ENCODE measurements around the gene PDLIM4. TPM values are rescaled to one million over a fixed set of nuclear protein-coding genes. Genes with fewer than 3 reads are reported as not detected.

PDLIM4 gene
- total RNA-seq, 8 experiments from 2014 or later = 3.8 to 68.2 (median 19.9) TPM

DNA sequence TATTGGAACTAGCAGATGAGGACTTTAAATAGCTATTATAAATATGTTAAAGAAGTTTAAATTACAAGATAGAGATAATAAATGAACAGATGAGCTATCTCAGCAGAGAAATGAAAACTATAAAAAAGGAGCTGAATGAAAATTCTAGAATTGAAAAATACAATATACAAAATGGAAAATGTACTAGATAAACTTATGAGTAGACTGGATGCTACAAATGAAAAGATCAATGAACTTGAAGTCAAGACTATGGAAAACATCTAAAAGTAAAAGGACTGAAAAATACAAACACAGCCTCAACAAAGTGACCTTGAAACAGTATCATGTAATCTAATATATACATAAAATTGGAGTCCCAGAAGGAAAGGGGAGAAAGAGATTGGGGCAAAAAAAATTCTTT is 10.7 kb upstream of the PDLIM4 start:
- H3K4me3 ChIP-seq = no peak overlapping the region
- no peak overlapping the region for H3K27ac ChIP-seq
- in situ Hi-C loops (cut with MboI; ENCODE audit: low pct_unique_long_range_greater_than_20kb in 2 of 9, low sequenced_read_pairs in 9 of 9, unreplicated experiment in 9 of 9) = no loop called here
- no peaks in the 10 kb centered on the region for H3K4me1 ChIP-seq (replicated peaks in 1 of 2)
- ATAC-seq (replicated peaks in 6 of 8) = no peak

DNA sequence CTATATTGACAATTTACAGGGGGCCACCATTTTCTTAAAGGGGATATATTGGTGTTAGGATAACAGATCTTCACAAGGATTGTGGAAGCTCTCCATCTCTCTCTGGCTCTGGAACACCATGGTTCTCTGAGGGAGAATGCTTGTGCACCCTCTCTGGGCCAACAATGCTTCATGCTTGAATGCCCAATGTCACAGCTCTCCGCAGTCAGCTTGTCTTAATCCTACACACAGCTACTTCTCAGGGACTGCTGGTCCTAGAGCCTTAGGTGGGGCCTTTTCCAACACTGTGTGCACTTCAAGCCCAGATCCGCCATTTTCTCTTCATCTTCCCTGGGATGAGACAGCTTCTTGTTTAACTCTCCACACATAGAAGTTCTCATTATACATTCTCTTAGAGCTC is 6.9 kb upstream of the PDLIM4 start:
- Histone ChIP-seq H3K4me3 (no peak overlapping the region), H3K4me1 (replicated peaks in 1 of 2) (no peaks in the 10 kb centered on the region), H3K27ac (no peak overlapping the region)
- in situ Hi-C loops (cut with MboI; ENCODE audit: low pct_unique_long_range_greater_than_20kb in 2 of 9, low sequenced_read_pairs in 9 of 9, unreplicated experiment in 9 of 9) = no loop called here
- WGBS, 10 experiments = 57 to 100% (median 88%) methylated on average over 1 to 2 of the region's 2 CpGs; no CpG with 5 or more reads in 3 of the 10 experiments
- no peak for ATAC-seq (replicated peaks in 6 of 8)

GRCh38 chr5:132251220-132251725 is 6.2 kb upstream of the PDLIM4 start:
- Histone ChIP-seq H3K4me3 (no peak overlapping the region), H3K4me1 (replicated peaks in 1 of 2) (no peaks in the 10 kb centered on the region), H3K27ac (no peak overlapping the region)
- ATAC-seq (replicated peaks in 6 of 8) = no peak
- 42 to 94% (median 79%) methylated on average over 1 to 8 of the region's 10 CpGs; no CpG with 5 or more reads in 2 of the 10 experiments for WGBS, 10 experiments
- in situ Hi-C loops (cut with MboI; ENCODE audit: low pct_unique_long_range_greater_than_20kb in 2 of 9, low sequenced_read_pairs in 9 of 9, unreplicated experiment in 9 of 9) = no loop called here

- in situ Hi-C loops (cut with MboI; ENCODE audit: low pct_unique_long_range_greater_than_20kb in 2 of 9, low sequenced_read_pairs in 9 of 9, unreplicated experiment in 9 of 9) = no loop called here
- Histone ChIP-seq H3K4me1 (replicated peaks in 1 of 2) (peaks cover 4 to 5% of the 10 kb centered on the region in 2 donors), H3K4me3 (no peak overlapping the region), H3K27ac (no peak overlapping the region)
- WGBS, 10 experiments = 100% methylated on average over 1 of the region's 4 CpGs; no CpG with 5 or more reads in 9 of the 10 experiments
- peak in 1 of 8 experiments; percentile 43 for ATAC-seq (replicated peaks in 6 of 8)
These were observed 4.5 kb upstream of the PDLIM4 start for GRCh38 chr5:132253008-132253441.

DNA sequence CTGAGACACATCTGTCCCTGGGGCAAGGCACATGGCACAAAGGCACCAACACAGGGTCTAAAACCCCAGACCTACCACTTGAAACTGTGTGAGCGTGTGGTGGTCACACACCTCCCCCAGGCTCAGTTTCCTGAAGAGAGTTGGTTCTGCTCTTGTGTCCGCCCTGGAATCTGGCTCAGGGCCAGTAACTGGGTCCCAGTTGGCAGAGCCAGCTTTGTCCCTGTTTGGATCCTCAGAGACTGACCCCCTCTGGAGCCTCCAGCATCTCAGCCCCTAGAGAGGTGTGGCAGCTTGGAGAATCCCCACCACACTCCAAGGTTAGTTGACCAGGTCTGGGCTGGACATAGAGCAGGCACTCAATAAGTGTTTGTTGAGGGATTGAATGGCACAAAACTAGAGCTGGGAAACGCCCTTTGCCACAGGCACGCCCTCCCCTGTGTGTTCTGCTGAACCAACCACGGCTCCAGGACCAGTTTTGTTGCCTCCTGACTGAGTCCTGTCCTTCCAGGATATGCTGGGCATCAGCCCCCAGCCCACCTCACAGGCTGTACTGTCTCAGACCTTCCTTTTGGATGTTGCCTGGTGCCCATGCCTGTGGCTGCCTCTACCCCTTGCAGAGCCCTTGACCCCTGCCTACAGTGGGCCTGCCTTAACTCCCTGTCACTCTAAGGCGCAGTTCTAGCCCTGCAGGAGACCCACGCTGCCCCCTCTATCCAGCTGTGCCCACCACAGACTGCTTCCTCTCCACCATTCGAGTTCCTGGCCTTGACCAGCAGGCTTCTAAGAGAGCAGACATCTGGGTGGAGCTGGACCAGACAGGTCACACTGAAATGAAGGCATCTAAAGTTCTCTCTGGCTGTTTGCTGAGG is 3.8 kb upstream of the PDLIM4 start:
- Histone ChIP-seq H3K4me1 (replicated peaks in 1 of 2) (peaks cover 11% of the 10 kb centered on the region in 2 donors), H3K4me3 (no peak overlapping the region), H3K27ac (no peak overlapping the region)
- in situ Hi-C loops (cut with MboI; ENCODE audit: low pct_unique_long_range_greater_than_20kb in 2 of 9, low sequenced_read_pairs in 9 of 9, unreplicated experiment in 9 of 9) = no loop called here
- 0 to 85% (median 69%) methylated on average over 1 to 7 of the region's 8 CpGs; no CpG with 5 or more reads in 4 of the 10 experiments for WGBS, 10 experiments
- ATAC-seq (replicated peaks in 6 of 8) = no peak

DNA sequence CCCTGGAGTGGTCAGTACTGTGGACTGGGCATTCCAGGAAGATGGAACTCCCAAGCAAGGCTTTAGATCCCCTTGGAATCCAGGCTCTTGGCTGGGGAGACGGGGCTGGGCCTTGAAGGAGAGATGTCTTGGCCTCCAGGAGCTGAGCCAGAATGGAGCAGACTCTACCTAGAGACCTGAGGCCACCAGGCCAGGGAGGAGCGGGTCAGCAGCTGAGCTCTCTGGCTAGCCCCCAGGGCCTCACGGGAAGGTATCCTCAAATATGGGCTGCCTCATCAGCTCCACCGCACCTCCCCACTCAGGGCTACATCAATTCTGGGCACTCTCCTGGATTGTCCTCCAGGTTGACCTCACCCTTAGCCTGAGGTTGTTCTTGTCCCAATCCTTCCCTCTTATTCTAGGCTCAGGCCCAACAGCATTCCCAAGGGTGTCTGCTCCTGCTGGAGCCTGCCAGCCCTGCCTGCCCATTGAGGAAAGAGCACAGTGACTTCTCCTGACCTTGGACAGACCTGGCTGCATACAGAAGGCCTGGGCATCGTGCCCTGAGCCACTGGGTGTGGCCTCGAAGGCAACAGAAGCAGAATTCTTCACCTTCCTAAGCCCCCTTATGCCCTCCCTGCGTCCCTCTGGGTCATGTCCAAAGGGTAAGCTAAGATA is 3.0 kb upstream of the PDLIM4 start:
- WGBS, 10 experiments = 40 to 100% (median 75%) methylated on average over 1 to 3 of the region's 7 CpGs; no CpG with 5 or more reads in 3 of the 10 experiments
- in situ Hi-C loops (cut with MboI; ENCODE audit: low pct_unique_long_range_greater_than_20kb in 2 of 9, low sequenced_read_pairs in 9 of 9, unreplicated experiment in 9 of 9) = no loop called here
- H3K27ac ChIP-seq = no peak overlapping the region
- ATAC-seq (replicated peaks in 6 of 8) = no peak
- peaks cover 18 to 19% of the 10 kb centered on the region in 2 donors for H3K4me1 ChIP-seq (replicated peaks in 1 of 2)
- no peak overlapping the region for H3K4me3 ChIP-seq

DNA sequence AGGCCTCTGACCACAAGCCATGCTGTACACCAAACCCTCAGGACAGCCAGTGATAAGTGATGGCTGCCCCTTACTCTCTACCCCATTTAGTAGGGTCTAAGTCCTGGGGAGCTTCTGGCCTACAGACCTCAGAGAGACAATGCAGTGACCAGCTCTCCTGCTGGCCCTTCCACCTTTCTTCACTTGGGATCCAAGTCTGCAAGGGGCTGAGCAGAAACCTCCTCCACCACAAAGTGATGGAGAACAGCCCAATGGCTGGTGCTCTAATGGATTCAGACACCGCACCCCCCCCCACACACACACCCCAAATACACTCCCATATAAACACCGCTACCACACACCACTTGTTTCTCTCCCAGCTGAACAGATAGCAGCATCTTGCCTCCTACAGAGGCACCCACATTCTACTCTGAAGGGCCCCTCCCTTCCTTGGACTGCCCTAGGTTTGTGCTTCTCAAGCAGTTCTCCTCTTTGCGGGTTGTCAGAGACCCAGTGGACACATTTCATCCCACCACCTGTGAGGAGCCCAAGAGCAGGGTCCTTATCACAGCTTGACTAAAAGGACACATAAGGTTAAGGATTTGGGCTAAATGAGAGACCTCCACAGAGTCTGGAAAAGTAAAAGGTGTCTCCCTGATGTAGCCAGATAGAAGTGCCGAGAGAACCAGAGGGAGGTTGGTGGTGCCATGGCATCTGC is 1.3 kb upstream of the PDLIM4 start:
- Histone ChIP-seq H3K4me3 (no peak overlapping the region), H3K27ac (no peak overlapping the region), H3K4me1 (replicated peaks in 1 of 2) (peaks cover 23 to 33% of the 10 kb centered on the region in 2 donors)
- 80 to 100% (median 100%) methylated on average over 1 to 2 of the region's 4 CpGs; no CpG with 5 or more reads in 3 of the 10 experiments for WGBS, 10 experiments
- in situ Hi-C loops (cut with MboI; ENCODE audit: low pct_unique_long_range_greater_than_20kb in 2 of 9, low sequenced_read_pairs in 9 of 9, unreplicated experiment in 9 of 9) = no loop called here
- ATAC-seq (replicated peaks in 6 of 8) = no peak

DNA sequence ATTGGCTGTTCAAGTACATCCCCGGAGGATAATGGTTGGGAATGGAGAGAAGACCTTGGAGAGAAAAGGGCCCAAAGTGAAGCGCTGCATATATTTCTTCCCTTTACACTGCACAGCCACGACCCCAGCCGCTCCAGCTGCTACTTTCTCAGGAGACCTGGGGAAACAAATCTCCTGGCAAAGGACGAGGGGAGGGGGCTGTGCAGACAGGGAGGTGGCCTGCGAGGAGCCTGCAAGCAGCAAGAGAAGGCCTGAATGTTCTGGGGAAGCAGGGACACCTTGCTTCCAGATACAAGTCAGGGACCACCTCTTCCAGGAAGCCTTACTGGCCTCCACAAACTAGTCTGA is 739 bp upstream of the PDLIM4 start:
- WGBS, 10 experiments = 60 to 100% (median 93%) methylated on average over 1 to 5 of the region's 6 CpGs; no CpG with 5 or more reads in 5 of the 10 experiments

DNA sequence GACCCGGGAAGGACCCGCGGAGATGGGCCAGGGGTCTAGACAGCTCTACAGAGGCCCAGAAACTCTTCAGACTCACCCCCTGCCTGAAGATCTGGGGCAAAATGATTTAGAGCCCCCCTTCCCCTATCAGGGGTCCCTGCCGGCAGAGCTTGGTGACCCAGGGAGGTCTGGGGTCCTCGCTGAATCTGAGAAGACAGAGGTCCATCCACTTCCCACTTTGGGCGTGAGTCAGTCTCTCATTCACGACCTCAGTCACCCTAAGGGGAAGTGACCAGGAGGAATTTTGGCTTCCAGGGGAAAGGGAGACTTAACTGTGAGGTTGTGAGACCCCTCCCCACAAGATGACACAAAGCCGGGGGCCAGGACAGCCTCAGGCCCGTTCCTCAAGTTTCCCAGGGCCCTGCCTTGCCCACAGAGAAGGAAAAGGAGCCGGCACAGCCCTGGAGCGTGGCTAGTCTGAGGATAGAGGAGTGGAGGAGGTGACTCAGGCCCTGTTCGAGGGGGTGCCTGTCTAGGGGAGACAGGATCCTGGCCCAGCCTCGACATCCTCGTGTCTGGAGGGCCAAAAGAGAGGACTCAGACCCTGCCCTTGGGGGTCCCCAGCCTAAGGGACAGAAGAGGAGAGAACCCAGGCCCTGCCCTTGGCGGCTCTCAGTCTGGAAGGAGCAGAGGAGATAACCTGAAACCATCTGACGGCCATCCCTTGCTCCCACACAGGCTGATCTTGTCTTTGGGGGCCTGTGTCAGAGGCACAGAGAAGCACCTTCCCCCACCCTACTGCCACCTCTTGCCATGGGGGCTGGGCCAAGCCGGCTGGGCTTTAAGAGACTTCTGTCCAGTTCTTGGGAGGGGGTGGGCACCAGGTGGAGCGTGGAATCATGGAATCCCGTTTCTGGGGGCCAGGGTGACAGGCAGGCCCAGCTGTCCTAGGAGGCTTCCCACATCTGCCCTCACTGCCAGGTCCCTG is 889 bp downstream of the PDLIM4 start:
- in situ Hi-C loops (cut with MboI; ENCODE audit: low pct_unique_long_range_greater_than_20kb in 2 of 9, low sequenced_read_pairs in 9 of 9, unreplicated experiment in 9 of 9) = no loop called here
- WGBS, 10 experiments = 0 to 88% (median 30%) methylated on average over 2 to 4 of the region's 19 CpGs; no CpG with 5 or more reads in 4 of the 10 experiments
- ATAC-seq (replicated peaks in 6 of 8) = peak in 7 of 8 experiments; percentile 3 to 24 (median 14)
- H3K27ac ChIP-seq = peak overlapping the region; percentile 4 to 73
- H3K4me1 ChIP-seq (replicated peaks in 1 of 2) = peaks cover 23 to 33% of the 10 kb centered on the region in 2 donors
- H3K4me3 ChIP-seq = peak overlapping the region in 3 of 5 donors; percentile 30 to 40 (median 34)

More for the DNA sequence above, 739 bp upstream of the PDLIM4 start:
- H3K4me1 ChIP-seq (replicated peaks in 1 of 2) = peaks cover 23 to 33% of the 10 kb centered on the region in 2 donors
- no peak overlapping the region for H3K27ac ChIP-seq
- in situ Hi-C loops (cut with MboI; ENCODE audit: low pct_unique_long_range_greater_than_20kb in 2 of 9, low sequenced_read_pairs in 9 of 9, unreplicated experiment in 9 of 9) = no loop called here
- ATAC-seq (replicated peaks in 6 of 8) = no peak
- H3K4me3 ChIP-seq = no peak overlapping the region

DNA sequence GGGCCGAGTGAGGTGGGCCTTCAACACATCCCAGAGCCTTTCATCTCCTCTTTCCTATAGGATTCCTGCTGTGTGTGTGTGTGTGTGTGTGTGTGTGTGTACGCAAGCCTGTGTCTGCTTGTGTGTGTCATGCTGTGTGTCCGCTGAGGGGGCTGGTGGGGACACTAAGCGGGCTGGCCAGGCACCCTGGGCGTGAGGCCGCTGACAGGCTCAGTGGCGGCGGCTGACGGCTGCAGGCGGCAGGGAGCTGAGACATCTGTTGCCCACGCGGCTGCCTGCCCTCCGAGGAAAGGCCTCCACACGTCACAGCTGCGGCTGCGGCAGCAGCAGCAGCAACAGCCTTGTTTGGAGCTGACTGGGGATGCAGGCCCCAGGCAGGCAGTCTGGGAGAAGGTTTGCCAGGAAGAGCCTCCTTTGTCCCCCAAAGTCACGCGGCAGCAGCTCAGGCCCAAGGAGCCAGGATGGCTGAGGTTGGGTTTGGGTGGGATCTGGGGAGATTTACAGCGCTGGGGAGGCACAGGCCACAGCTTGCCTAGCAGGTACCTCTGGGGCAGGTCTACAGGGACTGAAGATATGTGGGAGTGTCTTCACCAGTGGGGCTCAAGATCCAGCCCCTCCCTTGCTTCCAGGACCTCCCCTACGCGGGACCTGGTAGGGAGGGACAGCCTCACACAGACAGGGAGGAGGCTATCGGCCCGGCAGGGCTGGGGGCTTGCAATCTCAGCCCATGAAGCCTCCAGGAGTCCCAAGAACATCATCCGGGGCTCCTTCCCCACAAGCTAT is 1.8 kb downstream of the PDLIM4 start:
- peak overlapping the region; percentile 49 to 73 for H3K27ac ChIP-seq
- in situ Hi-C loops (cut with MboI; ENCODE audit: low pct_unique_long_range_greater_than_20kb in 2 of 9, low sequenced_read_pairs in 9 of 9, unreplicated experiment in 9 of 9) = no loop called here
- WGBS, 10 experiments = 2 to 80% (median 40%) methylated on average over 1 to 7 of the region's 24 CpGs; no CpG with 5 or more reads in 7 of the 10 experiments
- no peak overlapping the region for H3K4me3 ChIP-seq
- ATAC-seq (replicated peaks in 6 of 8) = peak; percentile 66 to 89 (median 84)
- H3K4me1 ChIP-seq (replicated peaks in 1 of 2) = peaks cover 23 to 33% of the 10 kb centered on the region in 2 donors

DNA sequence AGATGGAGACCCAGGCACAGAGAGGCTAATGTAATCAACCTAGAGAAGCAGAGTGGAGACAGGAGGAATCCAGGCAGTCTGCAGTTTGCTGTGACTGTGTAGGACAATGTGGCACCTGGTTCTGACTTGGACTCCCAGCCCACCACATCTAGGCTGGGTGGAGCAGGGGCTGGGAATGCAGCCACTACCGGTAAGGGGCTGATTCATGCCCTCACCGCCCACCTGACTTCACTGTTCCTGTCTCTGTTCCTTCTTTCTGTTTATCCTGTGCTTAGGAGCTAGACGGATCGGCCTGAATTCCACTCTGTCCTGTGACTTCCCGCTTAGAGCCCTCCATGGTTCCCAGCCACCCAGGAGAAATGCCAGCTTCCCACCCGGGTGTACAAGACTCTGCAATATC is 2.6 kb downstream of the PDLIM4 start:
- ATAC-seq (replicated peaks in 6 of 8) = peak in 3 of 8 experiments; percentile 0 to 6 (median 1)
- Histone ChIP-seq H3K4me3 (no peak overlapping the region), H3K4me1 (replicated peaks in 1 of 2) (peaks cover 23 to 36% of the 10 kb centered on the region in 2 donors), H3K27ac (no peak overlapping the region)
- WGBS, 10 experiments = 30 to 100% (median 90%) methylated on average over 1 to 5 of the region's 6 CpGs; no CpG with 5 or more reads in 3 of the 10 experiments
- in situ Hi-C loops (cut with MboI; ENCODE audit: low pct_unique_long_range_greater_than_20kb in 2 of 9, low sequenced_read_pairs in 9 of 9, unreplicated experiment in 9 of 9) = no loop called here
